Measurements from ENCODE around the gene ZPLD1.

The ZPLD1 gene

DNA sequence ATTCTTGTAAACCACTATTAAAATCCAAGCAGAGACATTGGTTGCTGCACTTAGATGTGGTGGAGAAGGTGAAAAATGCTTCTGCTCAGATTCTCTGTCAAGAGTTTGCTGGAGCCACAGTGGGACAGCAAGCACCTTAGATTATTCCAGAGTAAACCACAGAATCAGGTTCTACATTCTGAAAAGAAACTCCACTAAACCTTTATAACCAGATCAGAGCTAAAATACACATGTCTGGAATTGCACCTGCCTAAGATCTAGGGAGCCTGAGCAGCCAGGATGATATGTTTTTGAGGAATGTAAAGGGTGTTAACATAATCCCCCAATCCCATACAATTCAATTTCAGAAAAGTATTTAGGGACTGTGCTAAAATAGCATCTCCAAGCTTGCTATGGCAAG lies at the start of gene ZPLD1:
TSS of gene ZPLD1 (plus strand) at position 301 of the 400 bp plus-strand sequence. CDS start 3,473 bp downstream, outside the sequence.
- TF ChIP-seq GATA3 (IDR thresholded peaks at IDR 0.05; ENCODE audit: low read depth, low read length): no peak
- no peak for TF ChIP-seq GATA2 (IDR thresholded peaks at IDR 0.05; ENCODE audit: low read depth, low read length)

GRCh38 chr3:102390171-102390864 lies 44.5 kb upstream of the ZPLD1 start:
- TF ChIP-seq GATA3 (IDR thresholded peaks at IDR 0.05; ENCODE audit: low read depth, low read length): no peak
- TF ChIP-seq GATA2 (IDR thresholded peaks at IDR 0.05; ENCODE audit: low read depth, low read length): no peak; the same call in 1 of the 2 replicates

GRCh38 chr3:102390916-102391315 lies 43.9 kb upstream of the ZPLD1 start:
- TF ChIP-seq GATA3 (IDR thresholded peaks at IDR 0.05; ENCODE audit: low read depth, low read length) (no peak), GATA2 (IDR thresholded peaks at IDR 0.05; ENCODE audit: low read depth, low read length) (no peak)

GRCh38 chr3:102391491-102391890 lies 43.3 kb upstream of the ZPLD1 start:
- no peak for TF ChIP-seq GATA3 (IDR thresholded peaks at IDR 0.05; ENCODE audit: low read depth, low read length)

- no peak for TF ChIP-seq GATA3 (IDR thresholded peaks at IDR 0.05; ENCODE audit: low read depth, low read length)
- no peak for TF ChIP-seq GATA2 (IDR thresholded peaks at IDR 0.05; ENCODE audit: low read depth, low read length)
Observed at GRCh38 chr3:102394517-102394916, 40.3 kb upstream of the ZPLD1 start.

GRCh38 chr3:102398176-102398575 lies 36.6 kb upstream of the ZPLD1 start:
- no peak for TF ChIP-seq GATA3 (IDR thresholded peaks at IDR 0.05; ENCODE audit: low read depth, low read length)
- TF ChIP-seq GATA2 (IDR thresholded peaks at IDR 0.05; ENCODE audit: low read depth, low read length): no peak

GRCh38 chr3:102398666-102399065 lies 36.1 kb upstream of the ZPLD1 start:
- TF ChIP-seq GATA2 (IDR thresholded peaks at IDR 0.05; ENCODE audit: low read depth, low read length) (no peak), GATA3 (IDR thresholded peaks at IDR 0.05; ENCODE audit: low read depth, low read length) (no peak)

DNA sequence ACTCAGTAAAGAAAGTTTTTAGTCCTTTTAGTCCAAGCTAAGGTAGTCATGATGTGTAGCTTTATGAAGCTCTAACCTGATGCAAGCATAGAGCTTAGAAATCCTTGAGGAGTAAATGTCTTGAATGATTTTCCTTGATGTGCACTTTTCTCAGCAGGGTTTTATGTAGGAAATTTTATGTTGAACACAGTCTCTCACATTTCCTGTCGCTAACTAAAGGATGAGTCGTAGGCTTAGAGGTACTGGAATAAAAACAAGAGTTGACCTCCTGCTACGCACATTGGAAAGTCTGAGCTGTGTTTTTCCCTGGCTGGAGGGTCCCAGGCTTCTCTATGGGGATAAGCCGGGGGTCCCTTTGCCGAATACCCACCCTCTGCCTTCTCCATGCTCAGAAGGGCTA lies 34.7 kb upstream of the ZPLD1 start:
- no peak for TF ChIP-seq GATA2 (IDR thresholded peaks at IDR 0.05; ENCODE audit: low read depth, low read length)
- TF ChIP-seq GATA3 (IDR thresholded peaks at IDR 0.05; ENCODE audit: low read depth, low read length): no peak

DNA sequence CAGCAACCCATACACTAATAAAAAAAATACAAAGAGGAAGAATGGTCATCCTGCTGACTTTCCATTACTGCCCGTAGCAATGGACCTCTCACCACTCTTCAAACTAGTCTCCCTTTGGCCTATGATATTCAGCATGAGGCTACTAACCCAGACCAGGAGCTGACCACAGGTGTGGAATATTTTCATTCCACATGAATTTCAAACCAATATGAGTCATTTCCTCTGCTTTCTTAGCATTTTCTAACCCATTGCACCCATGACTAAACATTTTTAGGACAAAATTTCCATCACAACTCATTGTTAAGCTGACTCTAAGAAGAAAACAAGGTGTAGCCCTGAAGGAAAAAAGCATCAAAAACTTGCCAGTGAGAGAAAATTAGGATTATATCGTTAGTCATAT lies 34.0 kb upstream of the ZPLD1 start:
- TF ChIP-seq GATA2 (IDR thresholded peaks at IDR 0.05; ENCODE audit: low read depth, low read length) (no peak), GATA3 (IDR thresholded peaks at IDR 0.05; ENCODE audit: low read depth, low read length) (no peak)

DNA sequence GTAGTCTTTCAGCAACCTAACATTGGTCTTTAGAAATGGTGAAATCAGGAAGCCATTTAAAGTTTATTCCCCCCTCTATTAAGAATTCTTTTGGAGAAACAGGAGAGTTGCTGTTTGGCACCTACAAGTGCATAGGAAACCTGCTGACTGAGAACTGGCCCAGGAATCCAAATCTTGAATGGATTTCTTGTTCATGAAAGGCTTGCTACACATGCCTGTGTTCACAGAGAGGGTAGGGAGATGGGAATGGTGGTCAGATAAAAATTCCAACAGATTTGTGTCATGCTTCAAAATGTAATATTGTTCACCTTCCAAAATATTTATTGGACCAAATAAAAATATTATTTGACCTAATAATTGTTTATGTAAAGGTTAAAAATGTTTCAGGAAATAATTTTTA lies 24.2 kb upstream of the ZPLD1 start:
- TF ChIP-seq GATA2 (IDR thresholded peaks at IDR 0.05; ENCODE audit: low read depth, low read length) (no peak), GATA3 (IDR thresholded peaks at IDR 0.05; ENCODE audit: low read depth, low read length) (no peak)

GRCh38 chr3:102415553-102415952 lies 19.3 kb upstream of the ZPLD1 start:
- no peak for TF ChIP-seq GATA2 (IDR thresholded peaks at IDR 0.05; ENCODE audit: low read depth, low read length)
- TF ChIP-seq GATA3 (IDR thresholded peaks at IDR 0.05; ENCODE audit: low read depth, low read length): no peak

DNA sequence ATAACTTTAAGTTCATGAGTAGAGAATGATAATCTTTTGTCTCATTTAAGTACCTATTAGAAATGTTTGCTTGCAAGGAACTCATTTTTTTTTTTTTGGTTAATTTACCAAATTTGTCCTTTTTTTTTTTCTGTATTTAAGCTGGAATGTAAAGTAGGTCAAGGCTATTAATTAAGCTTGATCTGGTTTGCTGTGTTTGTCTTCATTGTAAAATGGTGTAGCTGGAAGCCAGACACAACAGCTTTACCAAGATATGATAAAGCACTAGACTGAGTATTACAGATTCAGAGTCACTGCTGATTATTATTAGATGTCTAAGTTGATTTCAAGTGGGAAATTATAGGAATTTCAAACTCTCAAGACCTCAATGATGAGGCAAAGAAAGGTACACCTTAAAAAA lies 15.0 kb upstream of the ZPLD1 start:
- TF ChIP-seq GATA2 (IDR thresholded peaks at IDR 0.05; ENCODE audit: low read depth, low read length) (no peak), GATA3 (IDR thresholded peaks at IDR 0.05; ENCODE audit: low read depth, low read length) (no peak)

DNA sequence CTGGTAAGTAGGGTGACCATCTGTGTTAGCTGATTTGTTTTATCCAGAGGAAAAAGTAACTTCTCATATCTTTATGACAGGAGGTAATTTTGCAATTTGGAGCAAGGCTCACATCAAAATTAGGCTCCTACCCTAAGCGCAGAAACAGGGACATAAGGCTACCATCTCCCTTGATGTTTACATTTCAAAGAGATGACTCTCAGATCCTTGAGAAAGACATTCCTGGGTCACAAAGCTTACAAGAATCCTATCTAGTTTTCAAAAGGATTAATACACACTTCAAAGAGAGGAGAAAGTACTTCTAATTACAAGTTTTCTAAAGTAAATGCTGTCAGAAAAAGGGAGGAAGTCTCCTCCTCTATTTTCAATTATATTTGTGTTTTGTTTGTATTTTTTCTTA lies 7.0 kb downstream of the ZPLD1 start:
- no peak for TF ChIP-seq GATA3 (IDR thresholded peaks at IDR 0.05; ENCODE audit: low read depth, low read length)
- no peak for TF ChIP-seq GATA2 (IDR thresholded peaks at IDR 0.05; ENCODE audit: low read depth, low read length)

GRCh38 chr3:102443021-102443420 lies 8.2 kb downstream of the ZPLD1 start:
- TF ChIP-seq GATA3 (IDR thresholded peaks at IDR 0.05; ENCODE audit: low read depth, low read length) (no peak), GATA2 (IDR thresholded peaks at IDR 0.05; ENCODE audit: low read depth, low read length) (no peak)

- TF ChIP-seq GATA2 (IDR thresholded peaks at IDR 0.05; ENCODE audit: low read depth, low read length): no peak
- no peak for TF ChIP-seq GATA3 (IDR thresholded peaks at IDR 0.05; ENCODE audit: low read depth, low read length)
Observed at GRCh38 chr3:102444101-102444500, 9.3 kb downstream of the ZPLD1 start.

- TF ChIP-seq GATA3 (IDR thresholded peaks at IDR 0.05; ENCODE audit: low read depth, low read length) (no peak), GATA2 (IDR thresholded peaks at IDR 0.05; ENCODE audit: low read depth, low read length) (no peak)
Observed at GRCh38 chr3:102447272-102447671, 12.5 kb downstream of the ZPLD1 start.
